Nucleus accumbens (tissue), 56 donors: ENCODE results near the gene WNK2.

Source experiments
- DNase-seq, 56 donors: peaks; one replicate each; lab custom pipeline; 2025; lab: John Stamatoyannopoulos, UW

WNK2 gene

DNA sequence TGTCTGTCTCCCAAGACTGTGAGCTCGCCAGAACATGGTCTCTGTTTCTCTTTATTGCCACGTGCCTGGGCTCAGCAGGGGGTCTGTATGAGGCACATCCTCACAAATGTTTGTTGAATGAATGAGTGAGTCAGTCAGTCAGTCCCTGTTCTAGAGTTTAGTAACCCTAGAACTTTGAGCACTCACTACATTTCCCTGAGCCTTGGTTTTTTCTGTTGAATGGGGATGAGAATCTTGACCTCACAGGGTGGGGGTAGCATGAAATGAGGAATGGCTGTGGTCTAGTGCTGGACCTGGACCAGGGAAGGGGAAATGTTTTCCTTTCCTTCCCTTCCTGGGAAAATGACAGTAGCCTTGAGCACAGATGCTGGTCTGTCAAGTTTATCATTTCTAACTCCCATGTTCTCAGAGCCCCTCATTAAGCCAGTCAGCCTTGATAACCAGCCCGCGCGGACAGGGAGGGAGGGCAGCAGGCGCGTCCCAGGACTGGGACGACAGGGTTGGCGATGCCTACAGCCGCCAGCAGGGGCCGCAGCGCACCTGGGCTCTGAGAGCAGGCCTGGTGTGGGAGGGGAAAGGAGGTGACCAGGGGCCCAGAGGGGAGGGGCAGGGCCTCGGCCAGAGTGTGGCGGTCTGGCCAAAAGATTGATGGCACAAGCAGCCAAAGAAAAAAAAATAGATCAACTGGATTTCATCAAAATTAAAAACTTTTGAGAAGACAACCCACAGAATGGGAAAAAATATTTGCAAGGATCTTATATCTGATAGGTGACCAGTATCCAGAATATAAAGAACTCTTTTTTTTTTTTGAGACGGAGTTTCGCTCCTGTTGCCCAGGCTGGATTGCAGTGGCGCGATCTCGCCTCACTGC, 24.1 kb upstream of the WNK2 start:
- peak in 52 of 56 donors; percentile 14 to 84 (median 58) for DNase-seq

DNA sequence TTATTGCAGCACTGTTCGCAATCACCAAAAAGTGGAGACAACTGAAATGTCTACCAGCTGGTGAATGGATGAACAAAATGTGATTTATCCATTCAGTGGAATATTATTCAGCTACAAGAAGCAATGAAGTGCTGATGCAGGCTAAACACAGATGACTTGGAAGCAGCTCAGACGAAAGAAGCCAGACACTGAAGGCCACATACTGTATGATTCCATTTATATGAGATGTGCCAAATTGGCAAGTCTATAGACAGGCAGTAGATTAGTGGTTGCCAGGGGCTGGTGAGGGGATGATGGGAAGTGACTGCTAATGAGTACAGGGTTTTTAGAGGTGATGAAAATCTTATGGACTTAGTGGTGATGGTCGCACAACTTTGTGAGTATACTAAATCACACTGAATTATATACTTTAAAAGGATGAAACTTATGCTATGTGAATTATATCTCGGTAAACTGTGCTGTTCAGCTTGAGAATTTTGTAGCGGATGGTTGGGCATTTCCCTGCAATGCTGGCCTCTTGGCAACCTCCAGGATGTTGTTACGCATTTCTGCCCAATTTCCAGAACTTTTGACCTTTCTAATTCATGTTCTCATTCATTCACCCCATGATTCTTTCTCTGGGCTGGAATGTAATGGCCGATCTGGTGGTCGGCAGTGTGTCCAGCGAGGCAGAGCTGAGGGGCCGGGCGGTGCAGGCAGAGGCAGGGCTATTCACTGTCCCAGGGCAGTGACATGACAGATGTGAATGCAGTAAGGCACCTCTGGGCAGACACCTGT, 22.0 kb upstream of the WNK2 start:
- peak in 2 of 56 donors; percentile 11 to 16 for DNase-seq

DNA sequence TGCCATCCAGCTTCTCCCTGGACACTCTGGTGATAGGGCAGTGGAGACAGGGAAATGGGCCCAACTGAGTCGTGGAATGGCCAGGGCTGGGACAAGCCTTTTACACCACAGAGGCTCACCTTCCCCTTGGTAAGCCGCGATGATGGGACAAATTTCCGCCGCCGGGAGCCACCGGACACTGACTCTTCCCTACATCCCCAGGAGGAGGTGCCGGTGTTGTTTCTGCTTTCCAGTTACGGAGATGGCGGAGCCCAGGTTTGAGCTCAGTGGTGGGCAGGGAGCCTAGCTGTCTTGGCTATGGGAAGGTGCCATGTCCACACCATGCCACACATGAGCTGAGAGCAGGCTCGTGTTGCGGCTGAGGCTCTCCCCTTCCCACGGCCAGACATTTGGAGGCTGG, 19.9 kb upstream of the WNK2 start:
- no peak for DNase-seq

DNA sequence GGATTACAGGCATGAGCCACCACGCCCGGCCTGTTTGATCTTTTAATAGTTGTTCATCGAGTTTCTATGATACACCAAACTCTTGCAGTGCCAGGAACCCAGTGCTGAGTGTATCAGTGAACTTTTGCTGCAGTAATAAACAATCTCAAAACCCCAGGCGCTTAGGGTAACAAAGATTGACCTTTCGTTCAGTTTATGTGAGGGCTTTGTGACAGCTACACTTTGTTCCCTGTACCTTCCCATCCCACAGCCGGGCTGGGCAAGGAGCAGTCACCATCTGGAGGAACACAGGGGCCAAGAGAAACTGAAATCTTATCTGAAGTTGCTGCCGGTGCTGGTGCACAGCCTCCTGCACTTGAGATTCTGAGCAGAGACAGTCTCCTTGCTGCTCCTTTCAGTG, 17.2 kb upstream of the WNK2 start:
- no peak for DNase-seq

DNA sequence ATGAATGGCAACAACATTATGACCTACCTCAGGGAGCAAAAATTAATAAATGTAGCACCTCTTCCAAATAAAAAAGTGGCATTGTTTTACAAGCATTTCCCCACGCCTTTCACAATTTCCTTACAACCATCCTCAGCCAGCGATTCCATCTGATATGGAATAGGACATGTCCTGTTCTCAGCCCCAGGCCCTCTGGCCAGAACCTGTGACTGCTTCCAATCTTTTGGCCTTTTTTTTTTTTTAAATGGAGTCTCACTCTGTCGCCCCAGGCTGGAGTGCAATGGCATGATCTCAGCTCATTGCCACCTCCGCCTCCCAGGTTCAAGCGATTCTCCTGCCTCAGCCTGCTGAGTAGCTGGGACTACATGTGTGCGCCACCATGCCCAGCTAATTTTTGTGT, 16.8 kb upstream of the WNK2 start:
- DNase-seq: no peak

DNA sequence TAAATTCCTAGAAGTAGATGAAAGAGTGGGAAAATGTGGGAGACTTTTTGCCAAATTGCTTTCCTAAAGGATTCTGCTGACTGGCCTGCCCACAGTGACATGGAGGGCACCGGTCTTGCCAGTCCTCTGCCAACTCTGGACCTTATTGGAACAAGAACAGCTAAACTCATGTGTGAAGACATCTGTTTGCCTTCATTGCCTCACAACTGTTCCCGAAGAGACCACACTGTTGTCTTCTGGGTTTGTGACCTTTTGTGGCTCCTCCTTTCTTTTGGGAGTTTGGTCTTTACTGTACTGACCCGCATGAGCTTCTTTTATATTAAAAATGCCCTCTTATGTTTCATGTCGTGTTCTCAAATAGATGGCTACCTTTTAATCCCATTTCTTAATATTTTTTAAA, 16.1 kb upstream of the WNK2 start:
- no peak for DNase-seq

DNA sequence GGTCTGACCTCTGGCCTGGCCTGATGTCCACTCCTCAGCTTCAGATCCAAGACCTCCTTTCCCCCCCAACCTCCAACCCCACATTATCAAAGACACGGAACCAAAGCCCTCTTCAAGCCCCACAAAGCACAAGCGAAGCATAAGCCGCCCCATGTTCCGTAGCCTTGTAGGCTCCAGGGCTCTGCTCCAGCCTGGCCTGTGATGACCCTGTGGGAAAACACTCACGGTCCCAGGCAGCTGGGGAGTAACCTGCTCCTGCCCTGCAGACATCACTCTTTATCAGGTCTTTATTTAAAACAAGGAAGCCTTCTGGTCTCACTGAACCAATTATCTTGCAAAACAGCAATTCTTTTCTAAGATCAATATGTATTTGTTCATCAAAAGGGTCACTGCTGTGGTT, 15.4 kb upstream of the WNK2 start:
- no peak for DNase-seq

DNA sequence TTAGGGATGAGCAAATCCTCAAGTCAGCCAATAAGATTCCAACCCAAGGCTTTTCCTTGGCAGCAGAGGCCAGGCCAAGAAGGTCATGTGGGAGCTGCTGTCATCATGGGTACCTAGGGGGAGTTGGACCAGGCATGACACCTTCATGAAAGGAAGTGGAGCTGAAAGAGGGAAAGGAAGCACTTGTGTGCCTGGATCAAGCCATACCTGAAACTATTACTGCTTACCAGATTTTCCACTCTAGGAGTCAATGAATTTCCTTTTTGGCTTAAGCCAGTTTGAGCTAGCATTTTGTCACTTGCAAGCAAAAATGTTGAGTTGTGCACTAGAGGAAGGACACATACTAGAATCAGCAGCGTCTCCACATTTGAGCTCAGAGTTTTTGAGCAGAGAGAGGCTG, 14.5 kb upstream of the WNK2 start:
- DNase-seq: no peak

DNA sequence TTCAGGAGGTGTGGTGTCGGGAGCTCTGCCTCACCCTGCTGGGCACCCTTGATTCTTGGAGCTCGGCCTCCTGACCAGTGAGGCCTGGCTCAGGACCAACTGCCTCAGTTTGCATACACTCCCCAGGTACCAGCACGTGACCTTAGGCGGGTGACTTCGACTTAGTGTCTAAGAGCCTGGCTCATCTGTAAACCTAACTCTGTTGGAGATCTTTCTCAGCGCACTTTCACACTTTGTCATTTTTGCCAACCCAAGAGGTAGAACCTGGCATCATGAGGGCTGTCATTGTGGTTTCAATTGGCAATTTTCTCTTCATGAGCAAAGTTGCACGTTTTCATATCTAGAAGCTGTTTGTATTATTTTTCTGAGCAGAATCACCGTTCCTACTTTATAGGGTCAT, 13.4 kb upstream of the WNK2 start:
- DNase-seq: no peak

DNA sequence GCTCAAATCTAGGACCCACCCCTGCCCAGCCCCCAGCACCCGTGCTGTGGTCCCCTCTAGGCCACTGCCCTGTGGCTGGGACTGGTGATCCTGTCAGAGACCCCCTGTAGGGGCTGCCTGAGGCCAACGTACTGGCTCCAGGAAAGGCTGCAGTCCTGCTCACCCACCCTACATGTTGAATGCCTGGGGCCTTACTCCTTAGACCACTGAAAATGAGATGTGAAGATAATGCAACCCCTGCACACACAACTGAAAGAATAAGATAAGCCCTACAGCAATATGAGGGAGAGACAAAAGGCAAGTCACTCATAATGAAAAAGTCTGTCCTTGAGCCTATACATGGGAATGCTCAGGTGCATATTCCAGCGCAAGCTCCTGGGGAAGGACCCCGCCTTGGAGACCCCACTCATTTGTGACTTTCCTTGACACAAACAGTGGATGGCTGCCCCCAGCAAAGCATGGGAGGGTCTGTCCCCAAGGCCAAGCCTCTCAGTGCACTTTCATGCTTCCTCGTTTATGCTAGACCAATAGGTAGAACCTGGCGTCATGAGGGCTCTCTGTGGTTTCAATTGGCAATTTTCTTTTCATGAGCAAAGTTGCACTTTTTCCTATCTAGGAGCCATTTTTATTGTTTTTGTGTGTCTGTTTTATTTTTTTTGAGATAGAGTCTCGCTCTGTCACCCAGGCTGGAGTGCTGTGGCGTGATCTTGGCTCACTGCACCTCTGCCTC, 12.5 kb upstream of the WNK2 start:
- no peak for DNase-seq

DNA sequence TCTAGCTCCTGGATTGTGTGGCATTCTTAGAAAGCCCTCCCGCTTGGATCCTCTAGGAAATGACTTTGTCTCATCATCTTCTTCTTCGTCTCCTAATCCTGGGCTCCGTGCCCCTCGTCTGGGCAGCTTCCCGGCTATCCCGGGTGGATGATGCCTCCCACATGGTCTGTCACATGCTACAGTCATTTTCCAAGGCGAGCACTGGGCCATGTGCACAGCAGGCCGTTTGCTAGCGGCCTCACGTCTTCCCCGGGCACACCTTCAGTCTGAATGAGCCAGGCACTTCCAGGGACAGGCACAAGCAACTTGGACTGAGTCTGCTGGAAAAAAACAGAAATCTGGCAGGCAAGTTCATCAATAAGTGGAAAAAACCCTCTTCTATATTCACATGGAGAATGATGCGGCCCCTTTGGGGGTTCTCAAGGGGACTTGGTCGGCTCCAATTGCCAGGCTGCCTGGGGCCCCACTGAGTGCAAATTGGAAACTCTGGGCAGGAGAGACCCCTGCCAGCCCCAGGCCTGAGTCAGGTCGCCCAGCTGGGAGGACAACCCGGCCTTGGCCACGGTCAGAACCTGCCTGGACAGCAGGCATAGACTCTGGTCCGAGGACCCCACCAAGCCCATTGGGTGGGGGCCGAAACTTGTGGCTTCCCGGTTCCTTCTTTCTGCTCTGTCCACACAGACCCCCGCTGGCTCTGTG, 11.1 kb upstream of the WNK2 start:
- DNase-seq: peak in 4 of 56 donors; percentile 14 to 25 (median 20)

DNA sequence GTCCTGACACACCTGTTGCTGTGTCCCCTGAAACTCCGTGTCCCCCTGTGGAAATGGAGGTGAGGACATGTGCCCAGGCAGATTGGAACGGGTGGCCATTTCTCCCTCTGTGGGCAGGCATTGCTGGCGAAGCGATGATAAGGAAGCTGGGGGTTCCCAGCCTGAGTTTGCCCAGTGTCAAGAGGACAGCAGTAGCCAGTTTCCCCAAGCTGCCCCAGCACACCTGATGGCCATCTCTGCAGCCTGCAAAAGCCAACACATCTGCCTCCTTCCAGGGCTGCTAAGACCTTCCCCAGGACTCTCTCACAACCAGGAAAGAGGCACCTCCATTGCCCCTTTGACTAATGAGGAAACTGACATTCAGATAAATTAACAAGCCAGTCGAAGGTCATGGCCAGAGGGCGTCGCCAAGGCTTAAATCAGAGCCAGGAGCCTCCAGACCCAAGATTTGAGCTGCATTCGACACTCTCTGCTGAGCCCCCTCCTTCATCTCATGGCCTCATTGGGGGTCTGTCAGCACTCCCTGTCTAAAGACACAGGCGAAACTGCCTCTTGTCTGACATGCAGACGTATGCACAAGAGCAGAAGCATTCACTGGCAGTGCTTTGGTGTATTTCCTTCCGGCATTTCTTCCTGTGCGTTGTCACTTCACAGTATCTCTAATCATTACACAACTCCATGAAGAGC, 10.4 kb upstream of the WNK2 start:
- no peak for DNase-seq

DNA sequence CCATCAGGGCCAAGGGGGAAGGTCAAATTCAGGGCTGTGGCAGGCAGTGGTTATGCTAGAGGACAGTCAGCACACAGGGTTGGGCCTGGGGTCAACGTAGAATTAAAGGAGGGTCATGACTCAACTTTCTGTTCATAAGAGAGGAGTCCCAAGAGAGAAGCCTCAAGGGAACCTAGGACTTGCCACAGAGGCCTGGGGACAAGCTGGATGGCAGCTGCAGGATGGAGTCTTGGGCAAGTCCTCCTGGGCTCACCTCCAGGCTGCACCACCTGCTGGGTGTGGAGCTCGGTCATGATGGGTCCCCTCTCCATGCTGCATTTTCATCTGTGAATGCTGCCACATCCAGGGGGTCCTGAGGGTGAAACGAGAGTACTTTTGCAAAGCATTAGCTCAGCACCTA, 9.0 kb upstream of the WNK2 start:
- no peak for DNase-seq

DNA sequence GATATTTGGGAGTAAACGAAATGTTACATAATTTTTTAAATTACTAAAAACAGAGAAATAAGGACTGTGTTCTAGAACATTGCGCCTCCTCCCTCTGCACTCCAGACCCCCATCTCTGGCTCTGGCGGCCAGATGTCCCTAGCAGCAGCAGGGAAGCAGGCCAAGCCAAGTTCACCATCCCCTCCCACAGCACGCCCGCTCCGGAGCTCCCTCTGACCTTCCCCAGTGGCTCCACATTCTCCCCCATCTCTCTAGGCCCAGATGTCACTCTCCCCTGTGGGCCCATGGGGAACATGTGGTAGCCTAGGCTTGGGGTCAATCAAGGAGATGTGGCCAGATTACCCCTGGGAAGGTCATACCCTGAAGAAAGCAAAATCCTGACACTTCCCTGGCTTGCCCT, 6.3 kb upstream of the WNK2 start:
- DNase-seq: no peak

DNA sequence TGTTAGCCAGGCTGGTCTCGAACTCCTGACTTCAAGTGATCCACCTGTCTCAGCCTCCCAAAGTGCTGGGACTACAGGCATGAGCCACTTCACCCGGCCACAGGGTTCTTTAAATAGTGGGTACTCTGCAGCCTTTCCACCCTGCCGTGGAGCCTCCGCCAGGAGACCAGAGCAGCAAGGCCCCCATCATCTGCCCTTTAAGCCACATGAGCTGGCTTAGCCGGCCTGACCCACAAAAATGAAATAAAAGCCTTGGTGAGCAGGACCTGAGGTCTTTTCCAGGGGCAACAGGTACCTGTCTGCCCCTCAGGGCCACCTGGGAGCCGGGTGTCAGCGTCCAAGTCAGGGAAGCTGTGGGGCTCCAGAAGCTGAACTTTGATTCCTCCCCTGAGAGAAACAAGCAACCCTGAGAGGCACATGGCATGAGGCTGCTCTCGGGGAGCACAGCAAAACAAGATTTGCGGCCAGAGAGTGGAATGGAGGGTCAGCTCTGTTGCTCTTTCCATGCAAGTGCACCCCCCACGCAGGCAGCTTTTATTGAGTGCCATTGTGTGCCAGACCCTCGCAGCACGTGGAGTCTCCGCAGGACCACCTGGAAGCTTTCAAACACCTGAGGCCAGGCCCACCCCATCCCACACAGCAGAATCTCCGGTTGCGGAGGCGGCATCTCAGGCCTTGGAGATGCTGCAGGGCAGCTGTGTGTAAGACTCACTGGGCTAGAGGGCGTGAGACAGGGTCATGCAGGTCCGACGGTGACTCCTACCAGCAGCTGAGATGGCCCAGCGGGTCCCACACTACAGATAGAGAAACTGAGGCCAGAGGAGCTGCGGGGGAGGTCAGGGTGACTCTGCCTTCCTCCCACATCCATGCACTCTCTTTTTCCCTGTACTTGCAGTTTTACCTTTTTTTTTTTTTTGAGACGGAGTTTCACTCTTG, 4.8 kb upstream of the WNK2 start:
- DNase-seq: no peak

DNA sequence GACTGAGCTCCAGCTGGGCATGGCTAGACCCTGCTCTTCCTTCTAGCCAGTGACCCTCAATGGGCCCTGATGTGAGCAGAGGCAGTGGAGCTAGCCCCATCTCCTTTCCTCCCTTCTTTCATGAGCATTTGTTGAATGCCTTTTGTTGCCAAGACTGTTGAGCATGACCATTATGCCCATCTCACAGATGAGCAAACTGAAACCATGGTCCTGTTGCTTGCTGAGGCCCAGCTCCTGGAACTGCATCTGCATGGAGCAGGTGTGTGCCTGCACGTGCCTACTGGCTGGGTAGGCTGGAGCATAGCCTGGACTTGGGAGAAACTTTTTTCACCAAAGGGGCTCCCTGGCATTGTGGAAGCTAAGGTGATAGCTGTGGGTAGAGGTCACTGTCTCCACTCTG, 3.0 kb upstream of the WNK2 start:
- no peak for DNase-seq

DNA sequence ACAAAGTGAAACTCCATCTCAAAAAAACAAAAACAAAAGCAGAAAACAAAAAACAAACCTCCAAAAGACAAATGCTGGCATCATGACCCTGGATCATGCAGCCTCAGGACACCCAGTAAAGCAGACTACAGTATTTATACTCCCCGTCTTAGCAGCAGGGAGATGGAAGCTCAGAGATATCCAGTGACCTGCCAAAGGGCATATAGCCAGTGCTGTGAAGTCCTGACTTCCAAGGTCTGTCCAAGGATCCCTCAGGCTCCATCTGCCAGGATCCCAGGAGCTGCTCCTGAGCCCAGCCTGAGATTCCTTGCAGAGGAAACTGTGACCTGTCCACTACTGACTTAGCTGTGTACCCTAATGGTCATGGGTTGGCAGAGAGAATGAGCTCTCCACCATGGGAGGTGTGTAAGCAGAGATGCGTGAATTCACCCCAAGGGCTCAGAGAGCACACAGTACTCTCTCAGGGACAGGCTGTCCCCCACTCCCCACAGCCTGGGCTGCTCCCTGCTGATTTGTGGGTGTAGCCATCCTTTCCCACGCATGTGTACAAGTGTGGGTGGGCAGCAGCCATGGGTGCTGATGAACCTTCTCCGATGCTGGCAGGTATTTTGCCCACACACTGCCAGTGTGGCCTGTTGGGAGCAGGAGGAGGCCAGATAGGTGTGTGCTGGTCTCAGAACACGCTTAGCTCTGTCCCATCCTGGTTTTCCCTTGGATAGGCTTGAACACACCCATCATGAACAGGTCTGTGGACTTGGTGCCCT, 2.1 kb upstream of the WNK2 start:
- DNase-seq: no peak

DNA sequence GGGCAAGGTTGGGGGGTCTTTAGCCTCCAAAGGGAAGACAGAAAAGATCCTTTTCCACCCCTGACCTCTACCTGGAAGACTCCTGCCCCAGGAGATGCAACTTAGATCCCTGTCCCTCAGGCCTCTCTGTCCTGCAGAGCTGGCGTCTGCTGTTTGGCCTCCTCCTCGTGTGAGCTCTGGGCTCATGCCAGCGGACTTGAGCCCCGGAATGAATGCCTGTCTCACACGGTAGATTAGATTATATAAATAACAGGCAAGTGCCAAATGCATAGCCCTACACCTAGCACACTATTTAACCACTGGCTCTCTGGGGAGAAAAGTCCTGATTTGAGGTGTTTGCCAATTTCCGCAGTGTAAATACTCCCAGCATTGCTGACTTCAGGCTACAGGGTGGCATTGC, 1.4 kb upstream of the WNK2 start:
- DNase-seq: no peak
